IPS-15b (cell line): ENCODE results near the gene GTF2I.

ENCODE experiments used
- H3K27me3 ChIP-seq: one replicate; pipeline ENCODE4 v1.6.1; 2013; ENCODE audit warnings: low read length; ENCODE audit not compliant: control insufficient read depth, insufficient read depth
- H3K36me3 ChIP-seq: one replicate; pipeline ENCODE4 v1.6.1; 2013; ENCODE audit warnings: low read length; ENCODE audit not compliant: control insufficient read depth, insufficient read depth
- H3K4me1 ChIP-seq: one replicate; pipeline ENCODE4 v1.6.1; 2013; ENCODE audit warnings: mild to moderate bottlenecking, low read length; ENCODE audit not compliant: control insufficient read depth, insufficient read depth
- H3K4me3 ChIP-seq: one replicate; pipeline ENCODE4 v1.5.1; 2013; ENCODE audit warnings: low read depth, low read length
- H3K9ac ChIP-seq: one replicate; pipeline ENCODE4 v1.6.1; 2013; ENCODE audit warnings: low read depth, mild to moderate bottlenecking, low read length
- H3K9me3 ChIP-seq: one replicate; pipeline ENCODE4 v1.6.1; 2013; ENCODE audit warnings: mild to moderate bottlenecking, low read length; ENCODE audit not compliant: control insufficient read depth, insufficient read depth

Gene GTF2I

DNA sequence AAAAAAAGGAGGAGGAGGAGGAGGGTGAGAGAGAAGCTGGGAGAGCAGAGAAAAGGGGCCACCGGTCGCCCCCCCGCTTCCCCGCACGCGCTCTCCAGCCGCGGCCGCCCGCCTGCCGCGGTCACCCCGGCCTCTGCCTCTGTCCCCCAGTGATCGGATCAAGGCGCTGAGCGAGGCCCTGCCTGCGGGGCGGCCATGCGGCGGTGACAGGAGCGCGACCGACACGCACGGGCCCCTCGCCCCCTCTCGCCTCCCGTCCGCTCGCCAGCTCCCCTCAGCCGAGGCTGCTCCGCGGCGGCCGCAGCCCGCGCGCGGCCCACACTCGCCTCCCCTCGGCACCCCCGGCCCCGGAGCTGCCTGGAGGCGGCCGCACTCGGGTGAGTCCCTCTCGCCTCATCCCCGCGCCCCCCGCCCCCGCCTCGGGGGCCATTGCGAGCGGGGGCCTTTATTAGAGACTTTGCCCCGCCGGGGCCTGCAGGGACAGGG is at the start of gene GTF2I:
GTF2I (plus strand) TSS at position 27 of the 486 bp plus-strand sequence. CDS start 31,411 bp downstream, outside the sequence.
- no peaks in the 10 kb centered on the region for H3K9me3 ChIP-seq
- no peaks in the 10 kb centered on the region for H3K27me3 ChIP-seq
- peak within 1 kb of the TSS; percentile 85 for H3K4me3 ChIP-seq
- no peaks in the 10 kb centered on the region for H3K36me3 ChIP-seq
- H3K9ac ChIP-seq, result peak within 1 kb of the TSS; percentile 97
- H3K4me1 ChIP-seq, result peaks cover 19% of the 10 kb centered on the region

DNA sequence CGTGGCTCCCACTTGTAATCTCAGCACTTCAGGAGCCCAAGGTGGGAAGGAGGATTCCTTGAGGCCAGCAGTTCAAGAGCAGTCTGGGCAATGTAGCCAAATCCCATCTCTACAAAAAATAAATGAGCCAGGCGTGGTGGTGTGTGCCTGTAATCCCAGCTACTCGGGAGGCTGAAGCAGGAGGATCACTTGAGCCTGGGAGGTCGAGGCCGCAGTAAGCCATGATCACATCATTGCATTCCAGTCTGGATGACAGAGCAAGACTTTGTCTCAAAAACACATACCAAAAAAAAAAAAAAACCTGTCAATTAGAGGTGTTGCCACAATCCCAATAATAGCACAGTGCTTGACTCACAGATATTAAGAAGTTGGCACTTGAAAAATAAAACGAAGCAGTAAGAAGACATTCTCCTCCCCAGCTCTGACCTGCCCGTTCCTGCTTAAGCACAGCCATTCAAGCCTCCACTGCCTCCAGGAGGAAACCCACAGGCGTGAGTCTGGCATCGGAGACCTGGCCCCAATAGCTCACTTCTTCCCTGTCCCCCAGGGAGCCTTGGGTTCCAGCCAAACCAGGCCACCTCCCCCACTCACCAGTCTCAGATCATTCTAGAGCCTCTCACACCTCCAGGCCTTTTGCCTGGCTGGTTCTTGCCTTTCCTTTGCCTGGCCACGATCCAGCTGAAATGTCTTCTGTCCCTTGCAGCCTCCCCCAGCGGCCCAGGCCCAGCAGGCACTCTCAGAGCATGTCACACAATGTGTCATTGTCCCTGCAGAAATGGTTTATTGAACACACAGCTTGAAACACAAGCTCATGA is 45.3 kb upstream of the GTF2I start:
- H3K36me3 ChIP-seq, result no peaks in the 10 kb centered on the region
- H3K9me3 ChIP-seq, result no peaks in the 10 kb centered on the region
- H3K4me3 ChIP-seq, result no peak overlapping the region
- H3K4me1 ChIP-seq, result peaks cover 3% of the 10 kb centered on the region
- no peaks in the 10 kb centered on the region for H3K27me3 ChIP-seq
- no peak overlapping the region for H3K9ac ChIP-seq

DNA sequence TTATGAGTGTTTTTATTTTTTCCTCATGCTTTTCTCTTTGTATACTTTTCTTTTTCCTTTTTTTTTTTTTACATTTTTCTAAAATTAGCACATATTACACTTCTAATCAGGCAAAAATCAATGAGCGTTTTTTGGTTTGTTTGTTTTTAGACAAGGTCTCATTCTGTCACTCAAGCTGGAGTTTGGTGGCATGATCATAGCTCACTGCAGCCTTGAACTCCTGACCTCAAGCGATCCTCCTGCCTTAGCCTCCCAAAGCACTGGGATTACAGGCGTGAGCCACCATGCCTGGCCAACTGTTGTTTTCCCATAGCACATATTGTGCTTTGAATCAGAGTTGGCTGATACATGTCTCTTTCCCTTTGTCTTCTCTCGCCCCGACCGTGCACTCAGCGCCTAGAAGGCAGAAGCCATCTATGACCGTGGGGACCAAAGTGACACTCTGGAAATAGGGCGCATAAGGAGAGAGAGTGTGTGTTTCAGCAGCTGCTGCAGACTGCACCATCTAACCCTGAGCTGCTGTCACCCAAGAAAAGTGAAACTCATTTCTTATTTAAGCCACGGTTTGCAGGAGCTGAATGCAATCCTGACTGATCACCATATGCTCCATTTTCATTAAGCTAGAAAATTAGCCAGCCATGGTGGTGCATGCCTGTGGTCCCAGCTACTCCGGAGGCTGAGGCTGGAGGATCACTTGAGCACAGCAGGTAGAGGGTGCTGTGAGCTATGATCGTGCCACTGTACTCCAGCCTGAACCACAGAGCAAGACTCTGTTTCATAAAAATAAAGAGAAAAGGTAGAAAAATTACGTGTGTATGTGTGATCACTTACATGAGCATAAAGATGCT is 41.4 kb upstream of the GTF2I start:
- no peaks in the 10 kb centered on the region for H3K27me3 ChIP-seq
- no peak overlapping the region for H3K9ac ChIP-seq
- peaks cover 8% of the 10 kb centered on the region for H3K4me1 ChIP-seq
- no peaks in the 10 kb centered on the region for H3K9me3 ChIP-seq
- H3K4me3 ChIP-seq, result no peak overlapping the region
- no peaks in the 10 kb centered on the region for H3K36me3 ChIP-seq

- Histone ChIP-seq H3K27me3 (no peaks in the 10 kb centered on the region), H3K36me3 (no peaks in the 10 kb centered on the region), H3K9ac (peak overlapping the region; percentile 54), H3K4me1 (peaks cover 8% of the 10 kb centered on the region), H3K9me3 (no peaks in the 10 kb centered on the region), H3K4me3 (no peak overlapping the region)
Observed at GRCh38 chr7:74617180-74617744, 40.3 kb upstream of the GTF2I start.

DNA sequence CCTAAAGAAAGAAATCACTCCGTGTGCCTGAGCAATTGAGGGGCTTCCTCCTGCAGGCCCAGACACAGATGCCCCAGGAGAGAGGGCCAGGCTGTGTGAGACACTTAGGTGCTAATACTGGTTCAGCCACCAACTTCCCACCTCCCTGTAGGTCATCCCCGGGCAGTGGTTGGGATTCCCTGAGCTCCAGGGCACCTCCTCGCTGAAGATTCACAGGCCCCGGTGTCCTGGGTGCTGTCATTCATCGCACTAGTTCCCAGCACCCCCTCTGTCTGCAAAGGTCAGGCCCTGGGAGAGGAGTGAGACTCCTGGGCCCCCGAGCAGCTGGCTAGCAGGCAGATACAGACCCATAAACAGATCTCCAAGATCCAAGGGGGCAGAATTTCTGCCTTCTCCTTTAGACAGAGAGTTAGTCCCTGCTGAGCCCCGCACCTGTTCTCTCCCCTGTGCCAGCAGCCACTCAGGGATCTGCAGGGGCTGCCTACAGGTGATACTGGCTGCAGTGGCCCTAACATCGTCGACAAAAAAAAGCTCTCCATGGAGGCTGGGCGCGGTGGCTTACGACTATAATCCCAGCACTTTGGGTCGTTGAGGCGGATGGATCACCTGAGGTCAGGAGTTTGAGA is 38.2 kb upstream of the GTF2I start:
- Histone ChIP-seq H3K9ac (no peak overlapping the region), H3K4me3 (no peak overlapping the region), H3K9me3 (no peaks in the 10 kb centered on the region), H3K27me3 (no peaks in the 10 kb centered on the region), H3K36me3 (no peaks in the 10 kb centered on the region), H3K4me1 (peaks cover 8% of the 10 kb centered on the region)

GRCh38 chr7:74622228-74622749 is 35.2 kb upstream of the GTF2I start:
- H3K9me3 ChIP-seq, result no peaks in the 10 kb centered on the region
- peaks cover 7% of the 10 kb centered on the region for H3K4me1 ChIP-seq
- no peak overlapping the region for H3K9ac ChIP-seq
- H3K4me3 ChIP-seq, result no peak overlapping the region
- H3K27me3 ChIP-seq, result no peaks in the 10 kb centered on the region
- H3K36me3 ChIP-seq, result no peaks in the 10 kb centered on the region

DNA sequence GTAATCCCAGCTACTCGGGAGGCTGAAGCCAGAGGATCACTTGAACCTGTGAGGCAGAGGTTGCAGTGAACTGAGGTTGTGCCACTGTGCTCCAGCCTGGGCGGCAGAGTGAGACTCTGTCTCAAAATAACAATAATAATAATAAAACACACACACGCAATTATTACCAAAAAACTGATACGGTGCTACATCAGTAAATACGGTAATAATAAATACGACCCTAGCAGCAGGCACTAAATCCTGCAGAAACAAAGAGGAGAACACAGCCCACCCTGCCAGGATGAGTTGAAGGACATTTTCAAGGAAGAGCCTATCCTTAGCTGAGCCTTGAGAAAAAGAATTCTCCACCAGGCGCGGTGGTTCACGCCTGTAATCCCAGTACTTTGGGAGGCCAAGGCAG is 34.4 kb upstream of the GTF2I start:
- H3K4me3 ChIP-seq, result no peak overlapping the region
- no peaks in the 10 kb centered on the region for H3K9me3 ChIP-seq
- H3K4me1 ChIP-seq, result peaks cover 14% of the 10 kb centered on the region
- no peaks in the 10 kb centered on the region for H3K27me3 ChIP-seq
- H3K9ac ChIP-seq, result no peak overlapping the region
- H3K36me3 ChIP-seq, result no peaks in the 10 kb centered on the region

DNA sequence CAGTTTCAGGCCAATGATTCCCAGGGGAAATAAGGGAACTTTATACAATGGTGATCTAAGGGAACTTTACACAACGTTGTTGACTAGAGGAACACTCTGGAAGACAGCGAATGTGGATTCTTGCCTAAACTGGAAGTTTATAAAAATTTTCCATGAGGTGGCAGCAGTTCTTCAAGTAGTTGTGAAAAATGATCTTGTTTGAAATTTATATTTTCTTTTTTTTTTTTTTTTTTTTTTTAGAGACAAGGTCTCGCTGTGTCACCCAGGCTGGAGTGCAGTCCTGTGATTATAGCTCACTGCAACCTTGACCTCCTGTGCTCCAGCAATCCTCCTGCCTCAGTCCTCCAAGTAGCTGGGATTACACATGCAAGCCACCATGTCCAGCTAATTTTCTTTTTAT is 32.1 kb upstream of the GTF2I start:
- peaks cover 14% of the 10 kb centered on the region for H3K4me1 ChIP-seq
- H3K9ac ChIP-seq, result no peak overlapping the region
- no peaks in the 10 kb centered on the region for H3K36me3 ChIP-seq
- no peak overlapping the region for H3K4me3 ChIP-seq
- H3K27me3 ChIP-seq, result no peaks in the 10 kb centered on the region
- no peaks in the 10 kb centered on the region for H3K9me3 ChIP-seq

- Histone ChIP-seq H3K27me3 (no peaks in the 10 kb centered on the region), H3K9ac (peak overlapping the region; percentile 30), H3K36me3 (no peaks in the 10 kb centered on the region), H3K4me1 (peaks cover 14% of the 10 kb centered on the region), H3K9me3 (no peaks in the 10 kb centered on the region), H3K4me3 (no peak overlapping the region)
Observed at GRCh38 chr7:74627661-74628411, 29.7 kb upstream of the GTF2I start.

DNA sequence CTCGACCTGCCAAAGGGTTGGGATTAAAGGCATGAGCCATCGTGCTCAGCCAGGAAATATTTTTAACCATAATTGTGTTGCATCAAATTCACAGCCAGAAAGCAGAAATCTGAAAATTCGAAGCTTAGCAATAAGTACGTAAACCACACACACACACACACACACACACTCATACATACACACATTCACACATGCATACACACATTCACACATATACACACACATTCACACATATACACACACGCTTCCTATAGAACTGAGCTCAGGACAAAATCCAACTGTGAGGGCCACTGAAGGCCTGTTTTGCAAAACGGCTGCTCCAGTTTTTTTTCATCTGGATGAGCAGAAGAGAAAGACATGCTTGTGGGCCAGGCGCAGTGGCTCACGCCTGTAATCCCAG is 25.0 kb upstream of the GTF2I start:
- Histone ChIP-seq H3K36me3 (no peaks in the 10 kb centered on the region), H3K27me3 (no peaks in the 10 kb centered on the region), H3K9ac (no peak overlapping the region), H3K4me1 (peaks cover 10% of the 10 kb centered on the region), H3K9me3 (no peaks in the 10 kb centered on the region), H3K4me3 (no peak overlapping the region)
